Mesothelial cell of epicardium (in vitro differentiated cells): Measurements from ENCODE around the gene C6orf132. TPM values are rescaled to one million over a fixed set of nuclear protein-coding genes. Genes with fewer than 3 reads are reported as not detected.
A peak's percentile ranks its signal among the peaks of the same experiment; 100 is the strongest.

Source experiments
- DNase-seq, 2 experiments: peaks; one replicate each; pipeline ENCODE4 v3.0.0; 2021; ENCODE audit warnings: low spot score in 2 of 2; ENCODE audit not compliant: unreplicated experiment in 2 of 2
- H3K27ac Mint-ChIP-seq: 2 replicates; pipeline ENCODE4 v1.8.0; 2021; ENCODE audit warnings: mixed read lengths
- H3K27me3 Mint-ChIP-seq: 2 replicates; pipeline ENCODE4 v1.8.0; 2021; ENCODE audit warnings: low read depth, mixed read lengths
- H3K36me3 Mint-ChIP-seq: 2 replicates; pipeline ENCODE4 v1.8.0; 2021; ENCODE audit warnings: mixed read lengths
- H3K4me1 Mint-ChIP-seq: 2 replicates; pipeline ENCODE4 v1.8.0; 2021; ENCODE audit warnings: mixed read lengths
- H3K4me3 Mint-ChIP-seq: 2 replicates; pipeline ENCODE4 v1.8.0; 2021; ENCODE audit warnings: mild to moderate bottlenecking, moderate library complexity, mixed read lengths
- H3K9me3 Mint-ChIP-seq: 2 replicates; pipeline ENCODE4 v1.8.0; 2021; ENCODE audit warnings: mixed read lengths
- CTCF ChIP-seq: fragments of 200-600 bp; sonication (generic); IDR thresholded peaks from one replicate; pipeline ENCODE4 v1.5.0; 2021; ENCODE audit warnings: antibody characterized with exemption; ENCODE audit not compliant: unreplicated experiment
- total RNA-seq: library from RNA; stranded (reverse); gene quantifications from 3 replicates; pipeline ENCODE4 v1.2.1, GENCODE V29; 2021

C6orf132 gene
- total RNA-seq, 1 donor from 2014 or later: 22.4 TPM

DNA sequence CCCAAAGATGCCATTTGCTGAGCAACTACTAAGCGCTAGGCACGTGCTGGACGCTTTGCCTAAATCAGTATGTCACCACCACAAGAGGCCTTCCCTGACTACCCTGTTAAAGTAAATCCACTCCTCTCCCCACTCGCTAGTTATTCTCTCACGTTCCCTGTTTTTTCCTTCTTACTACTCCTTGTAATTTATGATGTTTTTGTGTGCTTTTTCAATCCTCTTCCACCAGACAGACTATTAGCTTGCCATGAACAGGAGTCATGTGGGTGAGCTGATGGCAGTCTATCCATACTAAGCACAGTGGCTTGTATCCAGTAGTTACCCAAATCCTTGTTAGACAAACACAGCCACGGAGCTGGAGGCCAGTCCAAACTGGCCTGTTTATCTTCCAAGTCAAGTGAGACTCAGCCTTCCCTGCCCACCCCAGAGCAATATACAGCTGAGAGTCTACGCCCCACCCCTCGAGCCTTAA is 41.2 kb downstream of the C6orf132 start:
- peaks cover 27% of the 10 kb centered on the region for H3K4me1 Mint-ChIP-seq
- H3K27me3 Mint-ChIP-seq: no peaks in the 10 kb centered on the region
- H3K36me3 Mint-ChIP-seq: peaks cover 24% of the 10 kb centered on the region
- no peak for DNase-seq
- TF ChIP-seq CTCF: no peak
- no peak overlapping the region for H3K27ac Mint-ChIP-seq
- no peaks in the 10 kb centered on the region for H3K9me3 Mint-ChIP-seq
- H3K4me3 Mint-ChIP-seq: no peak overlapping the region

GRCh38 chr6:42100029-42100901 is 42.2 kb downstream of the C6orf132 start:
- TF ChIP-seq CTCF: no peak
- H3K27ac Mint-ChIP-seq: peak overlapping the region; percentile 83

GRCh38 chr6:42099340-42100028 is 42.9 kb downstream of the C6orf132 start:
- peaks cover 20% of the 10 kb centered on the region for H3K4me1 Mint-ChIP-seq

More at GRCh38 chr6:42100029-42100901, 42.2 kb downstream of the C6orf132 start:
- Mint-ChIP-seq H3K4me1 (peaks cover 20% of the 10 kb centered on the region), H3K4me3 (no peak overlapping the region), H3K27me3 (no peaks in the 10 kb centered on the region), H3K36me3 (peaks cover 19% of the 10 kb centered on the region), H3K9me3 (no peaks in the 10 kb centered on the region)
- no peak for DNase-seq

GRCh38 chr6:42095776-42096541 is 46.5 kb downstream of the C6orf132 start:
- H3K27me3 Mint-ChIP-seq: peaks cover 4% of the 10 kb centered on the region
- no peak for DNase-seq

More at GRCh38 chr6:42099340-42100028, 42.9 kb downstream of the C6orf132 start:
- no peak overlapping the region for H3K4me3 Mint-ChIP-seq
- no peak for DNase-seq
- H3K27me3 Mint-ChIP-seq: no peaks in the 10 kb centered on the region
- no peak for TF ChIP-seq CTCF
- H3K9me3 Mint-ChIP-seq: no peaks in the 10 kb centered on the region
- H3K36me3 Mint-ChIP-seq: peaks cover 19% of the 10 kb centered on the region
- peak overlapping the region; percentile 83 for H3K27ac Mint-ChIP-seq

More at GRCh38 chr6:42095776-42096541, 46.5 kb downstream of the C6orf132 start:
- no peak overlapping the region for H3K4me3 Mint-ChIP-seq
- TF ChIP-seq CTCF: no peak
- H3K36me3 Mint-ChIP-seq: peaks cover 2% of the 10 kb centered on the region
- peaks cover 11% of the 10 kb centered on the region for H3K4me1 Mint-ChIP-seq
- no peaks in the 10 kb centered on the region for H3K9me3 Mint-ChIP-seq
- H3K27ac Mint-ChIP-seq: no peak overlapping the region
